ENCODE results near the gene UBE2J2. TPM values are rescaled to one million over a fixed set of nuclear protein-coding genes. Genes with fewer than 3 reads are reported as not detected.
A peak's percentile ranks its signal among the peaks of the same experiment; 100 is the strongest.

The UBE2J2 gene
- total and polyA plus RNA-seq, 2 of the 13 experiments (the other 11 are each of a cell fraction or from before 2014, with no cell fraction given), result 25.4 to 29.4 TPM

DNA sequence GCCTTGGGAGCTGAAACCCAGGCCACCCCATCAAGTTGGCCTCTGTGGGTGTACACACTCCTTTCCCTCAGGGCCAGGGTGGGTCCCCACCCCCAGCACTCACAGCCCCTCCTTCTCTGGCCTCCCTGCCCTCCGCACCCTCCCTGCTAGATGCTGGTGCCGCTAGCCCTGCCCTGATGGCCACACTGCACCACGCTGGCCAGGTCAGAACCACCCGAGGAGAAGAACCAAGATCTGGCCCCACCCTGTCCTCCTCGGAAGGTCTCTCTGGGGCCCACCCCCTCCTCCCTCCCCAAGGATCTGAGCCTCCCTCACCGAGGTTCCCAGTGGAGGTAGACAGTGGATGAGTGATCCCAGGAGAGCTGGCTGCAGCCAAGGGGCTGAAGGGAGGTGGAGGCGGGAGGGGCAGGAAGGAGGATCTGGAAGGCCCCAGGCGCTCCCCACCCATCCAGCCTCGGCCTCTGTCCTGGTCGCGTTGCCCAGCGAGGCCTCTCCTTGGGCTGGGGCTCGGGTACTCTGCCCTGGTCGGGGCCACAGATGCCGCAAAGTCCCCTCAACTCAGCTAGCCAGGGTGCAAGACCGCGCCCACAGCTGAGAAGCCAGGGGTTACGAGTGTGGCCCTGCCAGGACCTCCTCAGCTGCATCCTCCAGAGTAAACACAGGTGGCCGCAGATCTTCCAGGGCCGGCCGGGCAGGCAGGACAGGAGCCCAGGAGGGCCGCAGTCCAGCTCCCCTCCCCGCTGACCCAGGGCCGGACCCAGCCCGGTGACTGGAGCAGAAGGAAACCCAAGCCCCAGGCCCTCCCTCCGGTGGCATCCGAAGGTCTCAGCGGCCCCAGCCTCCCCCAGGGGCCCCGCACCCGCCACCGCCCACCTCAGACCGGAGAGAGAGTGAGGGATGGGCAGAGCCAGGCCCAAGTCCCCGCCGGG, 36.4 kb downstream of the UBE2J2 start (continued):
- TF ChIP-seq TAF1 (CRISPR knock-in tag; IDR thresholded peaks at IDR 0.05), result 0 out of 2 replicates have a peak, but pooled peaks have one; percentile 17
- 0 out of 2 replicates have a peak, but pooled peaks have one; percentile 0 for TF ChIP-seq ZIK1 (CRISPR knock-in tag; IDR thresholded peaks at IDR 0.05; ENCODE audit: borderline replicate concordance, low read depth)
- TF ChIP-seq TMF1 (CRISPR knock-in tag; IDR thresholded peaks at IDR 0.05; ENCODE audit: low read depth), result 0 out of 2 replicates have a peak, but pooled peaks have one; percentile 11
- TF ChIP-seq RAD51 (IDR thresholded peaks at IDR 0.05; ENCODE audit: borderline replicate concordance), result no peak
- TF ChIP-seq, protein P1, sequence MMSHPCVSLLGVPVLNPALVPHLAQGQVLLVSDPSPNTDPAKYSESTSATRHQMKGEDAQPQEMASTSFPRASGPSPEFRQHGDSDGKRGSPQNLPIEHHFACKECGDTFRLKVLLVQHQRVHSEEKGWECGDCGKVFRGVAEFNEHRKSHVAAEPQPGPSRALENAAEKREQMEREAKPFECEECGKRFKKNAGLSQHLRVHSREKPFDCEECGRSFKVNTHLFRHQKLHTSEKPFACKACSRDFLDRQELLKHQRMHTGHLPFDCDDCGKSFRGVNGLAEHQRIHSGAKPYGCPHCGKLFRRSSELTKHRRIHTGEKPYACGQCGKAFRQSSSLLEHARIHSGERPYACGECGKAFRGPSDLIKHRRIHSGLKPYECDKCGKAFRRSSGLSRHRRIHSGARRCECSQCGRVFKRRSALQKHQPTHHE (CRISPR knock-in tag; IDR thresholded peaks at IDR 0.05; ENCODE audit: borderline replicate concordance), result 0 out of 2 replicates have a peak, but pooled peaks have one; percentile 9
- no peak for TF ChIP-seq ZNF703 (CRISPR knock-in tag; IDR thresholded peaks at IDR 0.05; ENCODE audit: borderline replicate concordance)
- TF ChIP-seq ZNF713 (CRISPR knock-in tag; IDR thresholded peaks at IDR 0.05), result no peak
- TF ChIP-seq MTF1 (CRISPR knock-in tag; IDR thresholded peaks at IDR 0.05), result no peak
- peak; percentile 10; the same call in 1 of the 2 replicates for TF ChIP-seq IRF2 (CRISPR knock-in tag; IDR thresholded peaks at IDR 0.05)
- TF ChIP-seq SIN3B (IDR thresholded peaks at IDR 0.05; ENCODE audit: low read length), result no peak
- 0 out of 2 replicates have a peak, but pooled peaks have one; percentile 17 for TF ChIP-seq KLF15 (CRISPR knock-in tag; IDR thresholded peaks at IDR 0.05; ENCODE audit: borderline replicate concordance)
- TF ChIP-seq, protein P2, sequence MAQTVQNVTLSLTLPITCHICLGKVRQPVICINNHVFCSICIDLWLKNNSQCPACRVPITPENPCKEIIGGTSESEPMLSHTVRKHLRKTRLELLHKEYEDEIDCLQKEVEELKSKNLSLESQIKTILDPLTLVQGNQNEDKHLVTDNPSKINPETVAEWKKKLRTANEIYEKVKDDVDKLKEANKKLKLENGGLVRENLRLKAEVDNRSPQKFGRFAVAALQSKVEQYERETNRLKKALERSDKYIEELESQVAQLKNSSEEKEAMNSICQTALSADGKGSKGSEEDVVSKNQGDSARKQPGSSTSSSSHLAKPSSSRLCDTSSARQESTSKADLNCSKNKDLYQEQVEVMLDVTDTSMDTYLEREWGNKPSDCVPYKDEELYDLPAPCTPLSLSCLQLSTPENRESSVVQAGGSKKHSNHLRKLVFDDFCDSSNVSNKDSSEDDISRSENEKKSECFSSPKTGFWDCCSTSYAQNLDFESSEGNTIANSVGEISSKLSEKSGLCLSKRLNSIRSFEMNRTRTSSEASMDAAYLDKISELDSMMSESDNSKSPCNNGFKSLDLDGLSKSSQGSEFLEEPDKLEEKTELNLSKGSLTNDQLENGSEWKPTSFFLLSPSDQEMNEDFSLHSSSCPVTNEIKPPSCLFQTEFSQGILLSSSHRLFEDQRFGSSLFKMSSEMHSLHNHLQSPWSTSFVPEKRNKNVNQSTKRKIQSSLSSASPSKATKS (CRISPR knock-in tag; IDR thresholded peaks at IDR 0.05), result 0 out of 2 replicates have a peak, but pooled peaks have one; percentile 41
- TF ChIP-seq, protein P3, sequence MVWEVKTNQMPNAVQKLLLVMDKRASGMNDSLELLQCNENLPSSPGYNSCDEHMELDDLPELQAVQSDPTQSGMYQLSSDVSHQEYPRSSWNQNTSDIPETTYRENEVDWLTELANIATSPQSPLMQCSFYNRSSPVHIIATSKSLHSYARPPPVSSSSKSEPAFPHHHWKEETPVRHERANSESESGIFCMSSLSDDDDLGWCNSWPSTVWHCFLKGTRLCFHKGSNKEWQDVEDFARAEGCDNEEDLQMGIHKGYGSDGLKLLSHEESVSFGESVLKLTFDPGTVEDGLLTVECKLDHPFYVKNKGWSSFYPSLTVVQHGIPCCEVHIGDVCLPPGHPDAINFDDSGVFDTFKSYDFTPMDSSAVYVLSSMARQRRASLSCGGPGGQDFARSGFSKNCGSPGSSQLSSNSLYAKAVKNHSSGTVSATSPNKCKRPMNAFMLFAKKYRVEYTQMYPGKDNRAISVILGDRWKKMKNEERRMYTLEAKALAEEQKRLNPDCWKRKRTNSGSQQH (CRISPR knock-in tag; IDR thresholded peaks at IDR 0.05; ENCODE audit: low read depth), result 0 out of 2 replicates have a peak, but pooled peaks have one; percentile 46
- TF ChIP-seq ZNF331 (CRISPR knock-in tag; IDR thresholded peaks at IDR 0.05), result peak; percentile 23; the same call in 1 of the 2 replicates
- no peak for TF ChIP-seq SOX6 (IDR thresholded peaks at IDR 0.05)
- no peak for TF ChIP-seq SOX6 (CRISPR knock-in tag; IDR thresholded peaks at IDR 0.05)
- TF ChIP-seq ZNF292 (CRISPR knock-in tag; IDR thresholded peaks at IDR 0.05; ENCODE audit: borderline replicate concordance, low read depth), result 0 out of 2 replicates have a peak, but pooled peaks have one; percentile 9
- TF ChIP-seq TEAD2 (CRISPR knock-in tag; IDR thresholded peaks at IDR 0.05), result no peak
- 0 out of 2 replicates have a peak, but pooled peaks have one; percentile 20 for TF ChIP-seq MEIS2 (CRISPR knock-in tag; IDR thresholded peaks at IDR 0.05)

All from HepG2 (cell line).